ENCODE results near the gene TDP1.
A peak's percentile ranks its signal among the peaks of the same experiment; 100 is the strongest.

Gene TDP1

DNA sequence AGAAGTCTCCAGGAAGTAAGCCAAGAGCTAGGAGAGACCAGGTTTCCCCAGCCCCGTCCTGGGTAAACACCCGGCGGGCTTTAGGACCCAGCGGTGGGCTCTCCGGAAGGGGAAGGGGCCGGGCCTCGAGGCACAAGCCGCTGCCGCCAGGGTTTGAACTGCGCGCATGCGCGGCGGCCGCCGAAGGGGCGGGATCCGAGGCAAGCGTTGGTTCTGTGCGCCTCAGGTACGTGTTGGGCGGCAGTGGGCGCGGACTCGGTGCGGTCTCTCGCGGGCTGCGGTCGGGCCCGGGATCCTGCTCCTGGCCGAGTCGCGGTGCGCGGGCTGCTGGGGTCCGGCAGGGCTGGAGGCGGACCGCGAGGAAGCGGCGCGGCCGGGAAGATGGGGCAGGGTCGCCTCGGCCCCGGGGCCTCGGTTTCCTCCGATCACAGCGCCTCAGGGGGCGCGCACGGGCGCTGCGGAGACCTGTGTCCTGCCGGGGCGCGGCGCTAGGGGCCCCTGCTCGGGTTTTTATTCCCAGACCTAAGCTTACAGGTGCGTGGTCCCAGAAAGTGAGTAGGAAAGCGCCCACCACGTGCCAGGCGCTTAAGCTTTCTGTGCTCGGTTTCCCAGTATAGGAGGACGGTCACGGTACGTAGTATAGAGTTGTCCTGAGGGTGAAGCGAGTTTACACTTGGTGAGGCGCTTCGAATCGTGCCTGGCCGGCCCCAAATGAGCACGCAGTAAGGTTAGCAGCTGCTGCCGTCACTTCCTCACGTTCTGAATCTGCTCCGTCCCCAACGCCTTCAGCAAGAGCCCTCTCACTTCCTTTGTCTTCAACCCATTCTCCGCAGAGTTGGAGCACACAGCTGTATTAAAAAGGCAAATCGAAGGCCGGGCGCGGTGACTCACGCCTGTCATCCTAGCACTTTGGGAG, at the start of gene TDP1:
TSS of gene TDP1 (plus strand) at position 183 of the 916 bp plus-strand sequence. CDS start 7,188 bp downstream, outside the sequence.
- TF ChIP-seq, protein P1, sequence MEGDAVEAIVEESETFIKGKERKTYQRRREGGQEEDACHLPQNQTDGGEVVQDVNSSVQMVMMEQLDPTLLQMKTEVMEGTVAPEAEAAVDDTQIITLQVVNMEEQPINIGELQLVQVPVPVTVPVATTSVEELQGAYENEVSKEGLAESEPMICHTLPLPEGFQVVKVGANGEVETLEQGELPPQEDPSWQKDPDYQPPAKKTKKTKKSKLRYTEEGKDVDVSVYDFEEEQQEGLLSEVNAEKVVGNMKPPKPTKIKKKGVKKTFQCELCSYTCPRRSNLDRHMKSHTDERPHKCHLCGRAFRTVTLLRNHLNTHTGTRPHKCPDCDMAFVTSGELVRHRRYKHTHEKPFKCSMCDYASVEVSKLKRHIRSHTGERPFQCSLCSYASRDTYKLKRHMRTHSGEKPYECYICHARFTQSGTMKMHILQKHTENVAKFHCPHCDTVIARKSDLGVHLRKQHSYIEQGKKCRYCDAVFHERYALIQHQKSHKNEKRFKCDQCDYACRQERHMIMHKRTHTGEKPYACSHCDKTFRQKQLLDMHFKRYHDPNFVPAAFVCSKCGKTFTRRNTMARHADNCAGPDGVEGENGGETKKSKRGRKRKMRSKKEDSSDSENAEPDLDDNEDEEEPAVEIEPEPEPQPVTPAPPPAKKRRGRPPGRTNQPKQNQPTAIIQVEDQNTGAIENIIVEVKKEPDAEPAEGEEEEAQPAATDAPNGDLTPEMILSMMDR (IDR thresholded peaks at IDR 0.05; ENCODE audit: low read depth, low read length, missing control alignments), result peak; percentile 18
- peak; percentile 85 for DNase-seq (ENCODE audit: low read depth)
- peak within 1 kb of the TSS; percentile 85 for H3K4me3 ChIP-seq (ENCODE audit: low read depth, low read length)

DNA sequence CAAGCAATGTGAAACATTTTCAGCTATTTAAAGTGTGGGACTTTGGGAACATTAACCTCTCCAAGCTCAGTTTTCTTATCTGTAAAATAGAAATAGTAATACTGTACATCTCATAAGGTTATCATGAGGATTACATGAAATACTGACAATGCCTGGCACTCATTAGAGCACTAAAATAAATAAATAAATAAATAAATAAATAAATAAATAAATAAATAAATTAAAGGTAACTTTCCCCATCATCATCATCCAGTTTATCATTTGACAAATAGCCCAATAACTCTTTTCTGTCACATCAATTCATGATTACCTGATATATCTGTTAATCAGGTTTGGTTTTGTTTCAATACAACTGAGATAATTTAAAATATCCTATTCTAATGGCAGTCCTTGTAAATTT, 49.7 kb upstream of the TDP1 start:
- no peak overlapping the region for H3K4me3 ChIP-seq (ENCODE audit: low read depth, low read length)
- no peak for DNase-seq (ENCODE audit: low read depth)
- TF ChIP-seq, protein P1 (IDR thresholded peaks at IDR 0.05; ENCODE audit: low read depth, low read length, missing control alignments), result no peak

DNA sequence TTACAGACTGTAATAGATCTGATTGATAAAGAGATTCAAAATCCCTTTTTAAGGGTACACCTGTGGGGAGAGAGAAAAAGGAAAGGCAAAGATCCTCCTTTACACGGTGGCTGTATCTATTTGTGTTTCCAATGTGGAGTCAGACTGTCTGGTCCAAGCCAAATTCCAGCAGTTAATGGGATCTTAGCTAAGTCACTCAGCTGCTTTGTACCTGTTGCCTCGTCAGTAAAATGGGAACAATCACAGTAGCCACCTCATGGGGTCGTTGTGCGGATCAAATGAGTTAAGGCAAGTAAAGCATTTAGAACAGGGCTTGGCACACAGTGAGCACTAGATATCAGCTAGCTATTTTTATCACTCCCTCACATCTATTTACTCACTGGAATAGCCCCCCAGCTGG, 48.1 kb upstream of the TDP1 start:
- DNase-seq (ENCODE audit: low read depth), result no peak
- TF ChIP-seq, protein P1 (IDR thresholded peaks at IDR 0.05; ENCODE audit: low read depth, low read length, missing control alignments), result no peak
- H3K4me3 ChIP-seq (ENCODE audit: low read depth, low read length), result no peak overlapping the region

DNA sequence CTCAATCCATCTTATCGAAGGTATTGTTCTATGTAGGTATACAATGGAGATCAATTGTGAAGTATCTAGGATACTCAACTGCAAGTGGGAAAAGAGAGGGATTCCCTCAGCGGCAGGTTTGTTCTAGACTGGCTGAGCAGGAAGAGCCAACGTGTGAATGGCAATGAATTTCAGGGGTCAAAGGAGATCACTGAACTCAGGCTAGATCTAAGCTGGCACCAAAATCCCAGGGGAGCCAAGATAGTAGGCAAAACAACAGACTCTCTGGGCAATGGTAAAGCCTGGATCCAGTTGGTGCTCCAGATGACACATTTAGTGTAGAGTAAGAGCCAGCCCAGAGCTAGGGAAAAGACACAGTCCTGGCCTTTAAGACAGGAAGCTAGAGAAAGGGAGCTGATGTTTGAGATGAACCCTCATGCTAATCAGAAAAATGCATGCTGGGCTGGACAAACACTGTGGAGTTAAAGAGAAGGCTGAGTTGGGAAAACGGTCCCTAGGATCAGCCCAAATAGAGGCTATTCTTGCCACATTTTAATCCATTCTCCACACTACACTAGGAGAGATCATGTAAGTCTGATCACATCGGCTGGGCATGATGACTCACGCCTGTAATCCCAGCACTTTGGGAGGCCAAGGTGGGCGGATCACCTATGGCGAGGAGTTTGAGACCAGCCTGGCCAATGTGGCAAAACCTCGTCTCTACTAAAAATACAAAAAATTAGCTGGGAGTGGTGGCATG, 46.8 kb upstream of the TDP1 start:
- H3K4me3 ChIP-seq (ENCODE audit: low read depth, low read length), result no peak overlapping the region
- TF ChIP-seq, protein P1 (IDR thresholded peaks at IDR 0.05; ENCODE audit: low read depth, low read length, missing control alignments), result no peak
- no peak for DNase-seq (ENCODE audit: low read depth)

DNA sequence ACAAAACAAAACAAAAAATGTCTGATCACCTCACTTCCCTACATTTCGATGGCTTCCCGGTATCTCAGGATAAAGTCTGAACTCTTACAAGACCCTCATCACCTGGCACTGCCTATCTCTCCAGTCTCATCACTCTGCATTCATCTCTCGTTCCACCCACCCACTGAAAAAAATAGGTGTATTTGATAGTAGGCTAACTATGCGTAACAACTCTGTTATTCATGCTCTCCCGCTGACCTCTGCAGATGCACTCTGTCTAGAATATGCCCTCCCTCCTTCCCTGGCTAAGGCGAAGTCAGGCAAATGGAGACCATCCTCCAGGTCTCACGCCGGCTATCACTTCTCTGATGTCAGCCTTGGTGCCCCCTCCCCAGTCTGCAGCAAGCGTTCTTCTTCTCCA, 46.1 kb upstream of the TDP1 start:
- TF ChIP-seq, protein P1 (IDR thresholded peaks at IDR 0.05; ENCODE audit: low read depth, low read length, missing control alignments), result no peak
- H3K4me3 ChIP-seq (ENCODE audit: low read depth, low read length), result no peak overlapping the region
- DNase-seq (ENCODE audit: low read depth), result no peak

DNA sequence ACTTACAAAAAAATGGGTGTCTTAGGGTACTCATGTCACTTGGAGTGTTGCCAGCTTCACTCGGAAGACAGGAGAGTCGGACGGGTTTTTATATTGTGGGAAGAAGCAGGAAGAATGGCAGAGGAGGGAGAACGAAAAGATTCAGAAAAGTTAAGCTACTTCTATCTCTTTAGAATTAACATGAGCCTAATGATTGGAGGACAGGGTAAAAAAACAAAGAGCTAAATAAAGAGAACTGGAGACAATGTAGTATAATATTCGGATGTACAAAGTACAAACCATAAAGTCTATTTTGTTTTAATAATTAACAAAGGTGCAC, 45.1 kb upstream of the TDP1 start:
- no peak for DNase-seq (ENCODE audit: low read depth)
- TF ChIP-seq, protein P1 (IDR thresholded peaks at IDR 0.05; ENCODE audit: low read depth, low read length, missing control alignments), result no peak
- no peak overlapping the region for H3K4me3 ChIP-seq (ENCODE audit: low read depth, low read length)

Data from GM12864 (cell line).